GM12878 (cell line): ENCODE measurements around the gene ANXA10. TPM values are rescaled to one million over a fixed set of nuclear protein-coding genes. Genes with fewer than 3 reads are reported as not detected.
A peak's percentile ranks its signal among the peaks of the same experiment; 100 is the strongest.

Source experiments
- ATAC-seq: fragments of 200-7000 bp; cut with Tn5 transposase; 3 replicates; pipeline ENCODE4 v1.9.1; 2020; ENCODE audit warnings: mild to moderate bottlenecking, moderate library complexity
- BruUV-seq: library from RNA; stranded (reverse); fragments of 400-500 nt; replicated peaks from 2 replicates; lab custom pipeline; 2021; lab: Mats Ljungman, UMichigan
- CTCF ChIA-PET: fragments of 300-600 bp; sonication (Branson Sonifier 250); formaldehyde crosslinking; extraction: SDS; loops from one replicate; lab custom pipeline; 2021; ENCODE audit warnings: inconsistent platforms; lab: Yijun Ruan, JAX
- POLR2A ChIA-PET: fragments of 350-600 bp; formaldehyde crosslinking; extraction: SDS; loops from one replicate; lab custom pipeline; 2021; ENCODE audit warnings: inconsistent platforms; lab: Charles Lee
- RAD21 ChIA-PET: fragments of 300-600 bp; sonication (Branson Sonifier 250); formaldehyde crosslinking; loops from one replicate; lab custom pipeline; 2023; ENCODE audit warnings: antibody characterized with exemption; ENCODE audit not compliant: unreplicated experiment; lab: Charles Lee
- SMC1A ChIA-PET: fragments of 300-600 bp; sonication (Branson Sonifier 250); formaldehyde crosslinking; loops from one replicate; lab custom pipeline; 2023; ENCODE audit not compliant: unreplicated experiment, uncharacterized antibody; lab: Charles Lee
- DNase-seq: peaks from one replicate; pipeline ENCODE4 v3.0.0-alpha.2; 2011; ENCODE audit warnings: low read depth, low spot score
- FAIRE-seq: peaks from 3 replicates; lab custom pipeline; 2011; peaks lifted over from hg19 to GRCh38; lab: Jason Lieb, UNC
- H2AFZ ChIP-seq: 2 replicates; pipeline ENCODE4 v1.6.0; 2011; ENCODE audit warnings: low read depth, low read length, control low read depth; ENCODE audit not compliant: control insufficient read depth
- H3K27ac ChIP-seq: 2 replicates; pipeline ENCODE4 v1.5.1; 2011; ENCODE audit warnings: control low read depth; ENCODE audit not compliant: control insufficient read depth, insufficient read depth
- H3K27me3 ChIP-seq, 2 experiments: replicated peaks in 1 of 2; 2 replicates each; pipeline versions ENCODE4 v1.6.0 to v1.6.1; 2011; ENCODE audit warnings: low read length in 1 of 2; ENCODE audit not compliant: control insufficient read depth in 2 of 2, insufficient read depth in 2 of 2
- H3K36me3 ChIP-seq, 2 experiments: 2 replicates each; pipeline ENCODE4 v1.5.1; 2011; ENCODE audit warnings: low read length in 1 of 2; ENCODE audit not compliant: control insufficient read depth in 2 of 2, insufficient read depth in 2 of 2
- H3K4me1 ChIP-seq: 2 replicates; pipeline ENCODE4 v1.6.1; 2011; ENCODE audit warnings: mild to moderate bottlenecking, low read length, moderate library complexity, mixed read lengths; ENCODE audit not compliant: control insufficient read depth, insufficient read depth
- H3K4me2 ChIP-seq: 2 replicates; pipeline ENCODE4 v1.6.0; 2011; ENCODE audit warnings: control low read depth; ENCODE audit not compliant: control insufficient read depth, insufficient read depth
- H3K4me3 ChIP-seq: fragments of 200-600 bp; sonication (generic); 2 replicates; pipeline ENCODE4 v1.5.1; 2016
- H3K79me2 ChIP-seq: 2 replicates; pipeline ENCODE4 v1.6.0; 2011; ENCODE audit warnings: low read length; ENCODE audit not compliant: control insufficient read depth, insufficient read depth
- H3K9ac ChIP-seq: 2 replicates; pipeline ENCODE4 v1.8.0; 2011; ENCODE audit warnings: low read length, control low read depth, mixed read lengths; ENCODE audit not compliant: control insufficient read depth, insufficient read depth
- H3K9me3 ChIP-seq: replicated peaks from 3 replicates; pipeline ENCODE4 v1.5.1; 2011; ENCODE audit warnings: mild to moderate bottlenecking, low read length; ENCODE audit not compliant: control insufficient read depth, insufficient read depth
- H4K20me1 ChIP-seq: 2 replicates; pipeline ENCODE4 v1.6.0; 2011; ENCODE audit not compliant: control insufficient read depth, insufficient read depth
- BHLHE40 ChIP-seq, 2 experiments: fragments of 450-650 bp in 1 of 2; IDR thresholded peaks; 2 replicates each; pipeline ENCODE4 v1.6.1; 2011 to 2017; ENCODE audit warnings: low read depth in 2 of 2, borderline replicate concordance in 1 of 2, improper control_type of control experiment in 1 of 2, low read length in 1 of 2, mild to moderate bottlenecking in 1 of 2
- CHD1 ChIP-seq: IDR thresholded peaks from 2 replicates; pipeline ENCODE4 v1.6.1; 2012; ENCODE audit warnings: low read depth, low read length, improper control_type of control experiment
- GATAD2B ChIP-seq: fragments of 450-650 bp; conservative IDR thresholded peaks from 2 replicates; pipeline ENCODE4 v1.6.1; 2017; ENCODE audit warnings: low read depth, mild to moderate bottlenecking, moderate library complexity
- LARP7 ChIP-seq: fragments of 450-650 bp; IDR thresholded peaks from 2 replicates; pipeline ENCODE4 v1.6.1; 2017; ENCODE audit warnings: mild to moderate bottlenecking
- MAX ChIP-seq: IDR thresholded peaks from 2 replicates; pipeline ENCODE4 v1.6.1; 2012; ENCODE audit warnings: low read depth, low read length, improper control_type of control experiment
- MTA2 ChIP-seq: fragments of 450-650 bp; IDR thresholded peaks from 2 replicates; pipeline ENCODE4 v1.6.1; 2016; ENCODE audit warnings: low read depth, mild to moderate bottlenecking, moderate library complexity
- NR2C1 ChIP-seq: fragments of 450-650 bp; IDR thresholded peaks from 2 replicates; pipeline ENCODE4 v1.6.1; 2017; ENCODE audit warnings: antibody characterized with exemption, mild to moderate bottlenecking, moderate library complexity
- POLR2A ChIP-seq: IDR thresholded peaks from 2 replicates; pipeline ENCODE4 v1.6.1; 2011; ENCODE audit warnings: low read depth, mild to moderate bottlenecking, low read length
- RAD51 ChIP-seq: fragments of 450-650 bp; IDR thresholded peaks from 2 replicates; pipeline ENCODE4 v1.6.1; 2016; ENCODE audit warnings: moderate library complexity, mild to moderate bottlenecking, inconsistent platforms
- RBBP5 ChIP-seq: fragments of 200-600 bp; sonication (generic); conservative IDR thresholded peaks from 2 replicates; pipeline ENCODE4 v1.6.1; 2016
- RCOR1 ChIP-seq: conservative IDR thresholded peaks from 2 replicates; pipeline ENCODE4 v1.6.1; 2012; ENCODE audit warnings: low read depth, low read length, improper control_type of control experiment
- SMARCA5 ChIP-seq: fragments of 450-650 bp; IDR thresholded peaks from 2 replicates; pipeline ENCODE4 v1.6.1; 2017; ENCODE audit warnings: mild to moderate bottlenecking
- STAT3 ChIP-seq: IDR thresholded peaks from 2 replicates; pipeline ENCODE4 v1.6.1; 2011; ENCODE audit warnings: low read depth, low read length, improper control_type of control experiment
- TBL1XR1 ChIP-seq: IDR thresholded peaks from 2 replicates; pipeline ENCODE4 v1.6.1; 2012; ENCODE audit warnings: low read depth, low read length, improper control_type of control experiment
- USF1 ChIP-seq: IDR thresholded peaks from 2 replicates; pipeline ENCODE4 v1.6.1; 2011; ENCODE audit warnings: borderline replicate concordance, low read depth, mild to moderate bottlenecking, moderate library complexity, mixed read lengths, low read length; ENCODE audit not compliant: insufficient read depth; ENCODE audit errors: extremely low read length
- ZNF24 ChIP-seq: fragments of 450-650 bp; IDR thresholded peaks from 2 replicates; pipeline ENCODE4 v1.6.1; 2017; ENCODE audit warnings: antibody characterized with exemption, mild to moderate bottlenecking
- WGBS: methylation state at CpG from one replicate; pipeline ENCODE4 v1.1.6; 2016; ENCODE audit warnings: low lambda C conversion rate; ENCODE audit not compliant: insufficient replicate concordance, insufficient coverage; ENCODE audit errors: missing lambda C conversion rate; 5-methylcytosine and 5-hydroxymethylcytosine counted together
- in situ Hi-C: fragments of 300-500 bp; cut with MboI; formaldehyde crosslinking; loops from 9 replicates; pipeline ENCODE4 v1.14.3; 2018; ENCODE audit warnings: mixed read lengths
- intact Hi-C: fragments of 100-400 bp; cut with micrococcal nuclease; formaldehyde crosslinking; loops from one replicate; pipeline ENCODE4 v1.14.2; 2022; ENCODE audit not compliant: unreplicated experiment
- polyA plus RNA-seq, 11 experiments: library from polyadenylated mRNA; depleted of rRNA in 4 of 11; unstranded in 6 of 11; stranded (reverse) in 5 of 11; fragments of >200 nt; fragmentation: Nextera tagmentation in 4 of 11; fragmentation: Illumina TruSeq in 1 of 11; extraction: Ambion mirVana in 4 of 11; extraction: Trizol in 1 of 11; gene quantifications; 1 replicate in 1 of 11; 2 replicates in 10 of 11; pipeline versions ENCODE4 v1.2.1 to v1.2.3, GENCODE V29; 2011 to 2016; ENCODE audit warnings: inconsistent platforms in 2 of 11, missing spikeins in 2 of 11, low read depth in 1 of 11
- total RNA-seq, 4 experiments: library from RNA; depleted of rRNA in 3 of 4; stranded (reverse); fragments of >200 nt in 3 of 4; fragmentation: Illumina TruSeq in 1 of 4; extraction: Trizol in 1 of 4; gene quantifications; 2 replicates each; pipeline versions ENCODE4 v1.2.1 to v1.2.3, GENCODE V29; 2013 to 2021
- TF ChIP-seq, protein P1 (sequence below): fragments of 450-650 bp; IDR thresholded peaks from 2 replicates; pipeline ENCODE4 v1.6.1; 2016; ENCODE audit warnings: mild to moderate bottlenecking, moderate library complexity, borderline replicate concordance

The ANXA10 gene
- total and polyA plus RNA-seq, 10 of the 15 experiments (the other 5 are each of a cell fraction or from before 2014, with no cell fraction given): not detected

- DNase-seq (no peak), FAIRE-seq (no peak), ATAC-seq (peak; percentile 78)
- SMC1A ChIA-PET: interaction anchor here (0.7 to 2.4 kb wide), 6 partner anchors 8 to 1990 kb away, joined by 3 to 8 read pairs (median 4); no protein-coding TSS in a partner anchor
- Histone ChIP-seq H3K36me3 (no peaks in the 10 kb centered on the region), H3K4me2 (no peak overlapping the region), H3K27ac (no peak overlapping the region), H3K4me3 (no peak overlapping the region), H2AFZ (no peak overlapping the region), H3K9me3 (no peaks in the 10 kb centered on the region), H4K20me1 (no peaks in the 10 kb centered on the region), H3K27me3 (no peaks in the 10 kb centered on the region), H3K4me1 (no peaks in the 10 kb centered on the region), H3K79me2 (no peaks in the 10 kb centered on the region), H3K9ac (no peak overlapping the region)
- in situ Hi-C loops: no loop called here
- intact Hi-C loops: loop anchor here (5.0 kb wide), 2 partner anchors 1131 to 1986 kb away; no protein-coding TSS in a partner anchor
- BruUV-seq: no TSS peak
- CTCF ChIA-PET: interaction anchor here (0.6 to 1.9 kb wide), 21 partner anchors 8 to 1988 kb away, joined by 3 to 8 read pairs (median 3); no protein-coding TSS in a partner anchor
- TF ChIP-seq NR2C1 (no peak), BHLHE40 (IDR thresholded peaks at IDR 0.05; ENCODE audit: borderline replicate concordance in 1 of 2, low read depth in 2 of 2, low read length in 1 of 2) (no peak), TBL1XR1 (no peak), RBBP5 (no peak), GATAD2B (no peak), STAT3 (no peak), SMARCA5 (no peak), RCOR1 (no peak), LARP7 (no peak), MTA2 (no peak), CHD1 (no peak), MAX (no peak), USF1 (no peak), ZNF24 (no peak), RAD51 (no peak), POLR2A (no peak)
- TF ChIP-seq, protein P1, sequence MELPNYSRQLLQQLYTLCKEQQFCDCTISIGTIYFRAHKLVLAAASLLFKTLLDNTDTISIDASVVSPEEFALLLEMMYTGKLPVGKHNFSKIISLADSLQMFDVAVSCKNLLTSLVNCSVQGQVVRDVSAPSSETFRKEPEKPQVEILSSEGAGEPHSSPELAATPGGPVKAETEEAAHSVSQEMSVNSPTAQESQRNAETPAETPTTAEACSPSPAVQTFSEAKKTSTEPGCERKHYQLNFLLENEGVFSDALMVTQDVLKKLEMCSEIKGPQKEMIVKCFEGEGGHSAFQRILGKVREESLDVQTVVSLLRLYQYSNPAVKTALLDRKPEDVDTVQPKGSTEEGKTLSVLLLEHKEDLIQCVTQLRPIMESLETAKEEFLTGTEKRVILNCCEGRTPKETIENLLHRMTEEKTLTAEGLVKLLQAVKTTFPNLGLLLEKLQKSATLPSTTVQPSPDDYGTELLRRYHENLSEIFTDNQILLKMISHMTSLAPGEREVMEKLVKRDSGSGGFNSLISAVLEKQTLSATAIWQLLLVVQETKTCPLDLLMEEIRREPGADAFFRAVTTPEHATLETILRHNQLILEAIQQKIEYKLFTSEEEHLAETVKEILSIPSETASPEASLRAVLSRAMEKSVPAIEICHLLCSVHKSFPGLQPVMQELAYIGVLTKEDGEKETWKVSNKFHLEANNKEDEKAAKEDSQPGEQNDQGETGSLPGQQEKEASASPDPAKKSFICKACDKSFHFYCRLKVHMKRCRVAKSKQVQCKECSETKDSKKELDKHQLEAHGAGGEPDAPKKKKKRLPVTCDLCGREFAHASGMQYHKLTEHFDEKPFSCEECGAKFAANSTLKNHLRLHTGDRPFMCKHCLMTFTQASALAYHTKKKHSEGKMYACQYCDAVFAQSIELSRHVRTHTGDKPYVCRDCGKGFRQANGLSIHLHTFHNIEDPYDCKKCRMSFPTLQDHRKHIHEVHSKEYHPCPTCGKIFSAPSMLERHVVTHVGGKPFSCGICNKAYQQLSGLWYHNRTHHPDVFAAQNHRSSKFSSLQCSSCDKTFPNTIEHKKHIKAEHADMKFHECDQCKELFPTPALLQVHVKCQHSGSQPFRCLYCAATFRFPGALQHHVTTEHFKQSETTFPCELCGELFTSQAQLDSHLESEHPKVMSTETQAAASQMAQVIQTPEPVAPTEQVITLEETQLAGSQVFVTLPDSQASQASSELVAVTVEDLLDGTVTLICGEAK: no peak
- POLR2A ChIA-PET: no interaction called here
- RAD21 ChIA-PET: interaction anchor here (0.7 to 1.5 kb wide), 7 partner anchors 13 to 1987 kb away, joined by 3 to 5 read pairs (median 3); no protein-coding TSS in a partner anchor
- WGBS: 43% methylated on average over 8 of the region's 8 CpGs
These were observed 60.6 kb downstream of the ANXA10 start for GRCh38 chr4:168152837-168153500.
